Suprapubic skin (tissue), 4 donors: Measurements from ENCODE around the gene KAT5.
"Not testable (repeated sequence)": the region's sequence is repeated elsewhere in the genome, so short reads cannot be mapped to it uniquely, and the experiment has no call there.

Experiments
- CTCF ChIP-seq, 2 donors: fragments of 200-600 bp in 1 of 2; fragments of 450-650 bp in 1 of 2; sonication (generic) in 1 of 2; IDR thresholded peaks; one replicate each; pipeline ENCODE4 v1.5.1; 2016 to 2019; ENCODE audit warnings: antibody characterized with exemption in 2 of 2, mild to moderate bottlenecking in 1 of 2, moderate library complexity in 1 of 2
- EP300 ChIP-seq: sonication (generic); formaldehyde crosslinking; IDR thresholded peaks from one replicate; pipeline ENCODE4 v1.6.1; 2017; ENCODE audit warnings: antibody characterized with exemption
- POLR2A ChIP-seq, 2 donors: fragments of 450-650 bp; IDR thresholded peaks; one replicate each; pipeline ENCODE4 v1.6.1; 2017; ENCODE audit warnings: antibody characterized with exemption in 2 of 2, mild to moderate bottlenecking in 2 of 2, moderate library complexity in 2 of 2
- POLR2AphosphoS5 ChIP-seq, 3 donors: sonication (generic); formaldehyde crosslinking; IDR thresholded peaks; one replicate each; pipeline ENCODE4 v1.6.1; 2017; ENCODE audit warnings: antibody characterized with exemption in 3 of 3

DNA sequence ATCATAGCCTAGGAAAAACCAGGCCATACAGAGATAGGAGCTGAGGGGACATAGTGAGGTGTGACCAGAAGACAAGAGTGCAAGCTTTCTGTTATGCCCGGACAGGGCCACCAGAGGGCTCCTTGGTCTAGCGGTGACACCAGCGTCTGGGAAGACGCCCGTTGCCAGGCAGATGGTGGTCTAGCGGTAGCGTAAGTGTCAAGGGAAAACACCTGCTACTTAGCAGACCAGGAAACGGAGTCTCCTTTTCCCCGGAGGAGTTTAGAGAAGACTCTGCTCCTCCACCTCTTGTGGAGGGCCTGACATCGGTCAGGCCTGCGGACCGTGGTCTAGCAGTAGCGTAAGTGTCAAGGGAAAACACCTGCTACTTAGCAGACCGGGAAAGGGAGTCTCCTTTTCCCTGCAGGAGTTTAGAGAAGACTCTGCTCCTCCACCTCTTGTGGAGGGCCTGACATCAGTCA lies 5.7 kb upstream of the KAT5 start:
- not testable (repeated sequence) for TF ChIP-seq POLR2AphosphoS5 (IDR thresholded peaks at IDR 0.05); EP300; POLR2A (IDR thresholded peaks at IDR 0.05)
- peak; percentile 65 to 78 for TF ChIP-seq CTCF (IDR thresholded peaks at IDR 0.05)
